Neural progenitor cell (in vitro differentiated cells): ENCODE data around the gene FLAD1. TPM values are rescaled to one million over a fixed set of nuclear protein-coding genes. Genes with fewer than 3 reads are reported as not detected.

Experiments
- DNase-seq: peaks from one replicate; pipeline ENCODE4 v3.0.0-alpha.2; 2016; ENCODE audit warnings: low spot score
- H2AFZ ChIP-seq: fragments of 200-600 bp; sonication (generic); replicated peaks from 2 replicates; pipeline ENCODE4 v1.6.1; 2016; ENCODE audit warnings: antibody characterized with exemption
- H3F3A ChIP-seq: fragments of 200-600 bp; sonication (generic); 2 replicates; pipeline ENCODE4 v1.6.1; 2016; ENCODE audit warnings: antibody characterized with exemption, low read depth
- H3K27ac ChIP-seq: fragments of 200-600 bp; sonication (generic); 2 replicates; pipeline ENCODE4 v1.5.1; 2016; ENCODE audit warnings: mild to moderate bottlenecking
- H3K27me3 ChIP-seq: fragments of 200-600 bp; sonication (generic); 2 replicates; pipeline ENCODE4 v1.6.1; 2016; ENCODE audit warnings: mild to moderate bottlenecking, moderate library complexity
- H3K36me3 ChIP-seq: fragments of 200-600 bp; sonication (generic); 2 replicates; pipeline ENCODE4 v1.5.1; 2016
- H3K4me1 ChIP-seq: fragments of 200-600 bp; sonication (generic); 2 replicates; pipeline ENCODE4 v1.6.1; 2016; ENCODE audit warnings: mixed run types
- H3K4me2 ChIP-seq: fragments of 200-600 bp; sonication (generic); 2 replicates; pipeline ENCODE4 v1.6.1; 2016
- H3K4me3 ChIP-seq: fragments of 200-600 bp; sonication (generic); 2 replicates; pipeline ENCODE4 v1.5.1; 2016
- H3K79me2 ChIP-seq: fragments of 200-600 bp; sonication (generic); 2 replicates; pipeline ENCODE4 v1.6.1; 2016; ENCODE audit warnings: low read depth
- H3K9ac ChIP-seq: fragments of 200-600 bp; sonication (generic); 2 replicates; pipeline ENCODE4 v1.6.1; 2016
- H3K9me3 ChIP-seq: fragments of 200-600 bp; sonication (generic); 2 replicates; pipeline ENCODE4 v1.5.1; 2016; ENCODE audit warnings: low read depth
- H4K20me1 ChIP-seq: fragments of 200-600 bp; sonication (generic); 2 replicates; pipeline ENCODE4 v1.6.1; 2016; ENCODE audit warnings: low read depth
- H3K27ac Mint-ChIP-seq: 3 replicates; pipeline ENCODE4 v1.8.0; 2021; ENCODE audit warnings: mixed read lengths
- H3K27me3 Mint-ChIP-seq: 2 replicates; pipeline ENCODE4 v1.8.0; 2022; ENCODE audit warnings: low read depth, mild to moderate bottlenecking, inconsistent platforms, moderate library complexity, mixed read lengths; ENCODE audit not compliant: insufficient read depth
- H3K36me3 Mint-ChIP-seq: 3 replicates; pipeline ENCODE4 v1.8.0; 2021; ENCODE audit warnings: mixed read lengths
- H3K4me1 Mint-ChIP-seq: 3 replicates; pipeline ENCODE4 v1.8.0; 2021; ENCODE audit warnings: mixed read lengths
- H3K4me3 Mint-ChIP-seq: 3 replicates; pipeline ENCODE4 v1.8.0; 2021; ENCODE audit warnings: mild to moderate bottlenecking, moderate library complexity, mixed read lengths
- H3K9me3 Mint-ChIP-seq: 3 replicates; pipeline ENCODE4 v1.8.0; 2020; ENCODE audit warnings: mixed read lengths
- EZH2 ChIP-seq: fragments of 200-600 bp; sonication (generic); IDR thresholded peaks from 2 replicates; pipeline ENCODE4 v1.6.1; 2017; ENCODE audit warnings: antibody characterized with exemption, mild to moderate bottlenecking, moderate library complexity
- EZH2phosphoT487 ChIP-seq: fragments of 200-600 bp; sonication (generic); IDR thresholded peaks from 2 replicates; pipeline ENCODE4 v1.6.1; 2017; ENCODE audit warnings: antibody characterized with exemption
- total RNA-seq: library from RNA; depleted of rRNA; stranded (reverse); fragments of >200 nt; gene quantifications from 2 replicates; pipeline ENCODE4 v1.2.3, GENCODE V29; 2015; ENCODE audit warnings: low replicate concordance
- TF ChIP-seq, protein P1 (sequence below): fragments of 200-600 bp; sonication (generic); IDR thresholded peaks from 2 replicates; pipeline ENCODE4 v1.5.1; 2017; ENCODE audit warnings: antibody characterized with exemption, mild to moderate bottlenecking

FLAD1 gene
- total RNA-seq, 1 donor from 2014 or later: 19.3 TPM

DNA sequence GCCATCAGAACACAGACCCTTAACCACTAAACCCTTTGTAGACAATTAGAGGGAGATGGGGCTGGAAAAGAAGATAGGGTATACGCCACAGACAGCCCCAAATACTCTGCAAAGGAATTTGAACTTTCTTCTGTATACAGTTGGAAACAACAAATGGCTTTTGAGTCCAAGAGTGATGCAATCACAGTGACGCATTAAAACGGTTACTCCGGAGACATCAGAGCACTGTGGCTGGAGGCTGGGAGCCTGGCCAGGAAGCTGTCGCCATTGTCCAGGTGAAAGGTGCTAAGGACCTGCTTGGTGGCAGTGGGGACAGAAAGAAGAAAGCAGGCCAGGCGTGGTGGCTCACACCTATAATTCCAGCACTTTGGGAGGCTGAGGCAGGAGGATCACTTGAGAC lies 4.2 kb downstream of the FLAD1 start:
- H3K27me3 ChIP-seq: no peaks in the 10 kb centered on the region
- H3K4me1 ChIP-seq: peaks cover 14% of the 10 kb centered on the region
- no peak overlapping the region for H3K27ac ChIP-seq
- TF ChIP-seq EZH2 (no peak), EZH2phosphoT487 (no peak)
- TF ChIP-seq, protein P1, sequence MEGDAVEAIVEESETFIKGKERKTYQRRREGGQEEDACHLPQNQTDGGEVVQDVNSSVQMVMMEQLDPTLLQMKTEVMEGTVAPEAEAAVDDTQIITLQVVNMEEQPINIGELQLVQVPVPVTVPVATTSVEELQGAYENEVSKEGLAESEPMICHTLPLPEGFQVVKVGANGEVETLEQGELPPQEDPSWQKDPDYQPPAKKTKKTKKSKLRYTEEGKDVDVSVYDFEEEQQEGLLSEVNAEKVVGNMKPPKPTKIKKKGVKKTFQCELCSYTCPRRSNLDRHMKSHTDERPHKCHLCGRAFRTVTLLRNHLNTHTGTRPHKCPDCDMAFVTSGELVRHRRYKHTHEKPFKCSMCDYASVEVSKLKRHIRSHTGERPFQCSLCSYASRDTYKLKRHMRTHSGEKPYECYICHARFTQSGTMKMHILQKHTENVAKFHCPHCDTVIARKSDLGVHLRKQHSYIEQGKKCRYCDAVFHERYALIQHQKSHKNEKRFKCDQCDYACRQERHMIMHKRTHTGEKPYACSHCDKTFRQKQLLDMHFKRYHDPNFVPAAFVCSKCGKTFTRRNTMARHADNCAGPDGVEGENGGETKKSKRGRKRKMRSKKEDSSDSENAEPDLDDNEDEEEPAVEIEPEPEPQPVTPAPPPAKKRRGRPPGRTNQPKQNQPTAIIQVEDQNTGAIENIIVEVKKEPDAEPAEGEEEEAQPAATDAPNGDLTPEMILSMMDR: no peak
- H3K36me3 ChIP-seq: peaks cover 3% of the 10 kb centered on the region
- H3K36me3 Mint-ChIP-seq: peaks cover 12% of the 10 kb centered on the region
- no peaks in the 10 kb centered on the region for H3K9me3 ChIP-seq
- H2AFZ ChIP-seq: no peak overlapping the region
- H3K9me3 Mint-ChIP-seq: no peaks in the 10 kb centered on the region
- H3F3A ChIP-seq: peaks cover 9% of the 10 kb centered on the region
- peaks cover 25% of the 10 kb centered on the region for H4K20me1 ChIP-seq
- H3K4me1 Mint-ChIP-seq: peaks cover 7% of the 10 kb centered on the region
- peaks cover 68% of the 10 kb centered on the region for H3K79me2 ChIP-seq
- H3K27me3 Mint-ChIP-seq: peaks cover 11% of the 10 kb centered on the region
- no peak overlapping the region for H3K4me3 Mint-ChIP-seq
- no peak overlapping the region for H3K27ac Mint-ChIP-seq
- H3K4me2 ChIP-seq: no peak overlapping the region
- no peak overlapping the region for H3K9ac ChIP-seq
- DNase-seq: no peak
- no peak overlapping the region for H3K4me3 ChIP-seq

GRCh38 chr1:154988058-154988954 lies 5.2 kb downstream of the FLAD1 start:
- H3F3A ChIP-seq: peaks cover 6% of the 10 kb centered on the region
- H3K4me1 ChIP-seq: peaks cover 9% of the 10 kb centered on the region
- no peaks in the 10 kb centered on the region for H3K9me3 ChIP-seq
- Mint-ChIP-seq H3K4me3 (peak overlapping the region; percentile 66), H3K36me3 (peaks cover 13% of the 10 kb centered on the region), H3K27me3 (peaks cover 17% of the 10 kb centered on the region), H3K27ac (no peak overlapping the region), H3K9me3 (no peaks in the 10 kb centered on the region), H3K4me1 (peaks cover 12% of the 10 kb centered on the region)
- H3K4me2 ChIP-seq: no peak overlapping the region
- no peak overlapping the region for H3K9ac ChIP-seq
- no peak for DNase-seq
- peaks cover 25% of the 10 kb centered on the region for H4K20me1 ChIP-seq
- no peak overlapping the region for H2AFZ ChIP-seq
- peaks cover 62% of the 10 kb centered on the region for H3K79me2 ChIP-seq
- no peak for TF ChIP-seq EZH2
- no peak for TF ChIP-seq EZH2phosphoT487
- TF ChIP-seq, protein P1: no peak
- H3K36me3 ChIP-seq: peaks cover 3% of the 10 kb centered on the region
- no peak overlapping the region for H3K27ac ChIP-seq
- no peak overlapping the region for H3K4me3 ChIP-seq
- H3K27me3 ChIP-seq: no peaks in the 10 kb centered on the region

DNA sequence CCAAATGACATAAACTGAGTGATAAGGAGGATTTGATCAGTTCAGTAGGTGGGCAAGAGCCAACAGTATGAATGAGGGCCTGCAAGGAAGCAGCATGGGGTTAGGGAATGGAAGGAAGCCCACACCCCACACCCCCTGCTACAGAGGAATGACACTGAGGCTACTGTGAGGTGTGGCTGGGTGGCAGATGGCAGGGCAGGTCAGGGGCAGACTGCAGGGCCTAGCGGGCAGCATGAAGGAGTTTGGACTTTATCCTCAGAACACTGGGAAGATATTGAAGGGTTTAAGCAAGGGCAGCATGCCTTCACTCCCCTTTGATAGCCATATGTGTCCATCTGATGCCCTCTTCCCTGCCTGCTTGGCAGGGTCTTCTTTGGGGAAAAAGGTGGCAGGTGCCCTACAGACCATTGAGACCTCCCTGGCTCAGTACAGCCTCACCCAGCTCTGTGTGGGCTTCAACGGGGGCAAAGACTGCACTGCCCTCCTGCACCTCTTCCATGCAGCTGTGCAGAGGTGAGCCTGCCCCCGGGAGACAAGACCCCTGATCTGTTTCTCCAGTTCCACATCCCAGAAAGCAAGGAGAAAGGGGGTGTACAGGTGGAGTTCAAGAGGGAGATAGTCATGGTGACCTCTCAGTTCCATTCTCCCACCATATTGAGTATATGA lies 6.2 kb downstream of the FLAD1 start:
- peaks cover 19% of the 10 kb centered on the region for H3K27me3 Mint-ChIP-seq
- H3K27ac ChIP-seq: no peak overlapping the region
- peaks cover 13% of the 10 kb centered on the region for H3K36me3 Mint-ChIP-seq
- peaks cover 3% of the 10 kb centered on the region for H3K36me3 ChIP-seq
- no peak overlapping the region for H3K4me3 Mint-ChIP-seq
- H3K4me2 ChIP-seq: no peak overlapping the region
- no peak overlapping the region for H3K27ac Mint-ChIP-seq
- no peak overlapping the region for H2AFZ ChIP-seq
- DNase-seq: no peak
- H3K9me3 Mint-ChIP-seq: no peaks in the 10 kb centered on the region
- no peak overlapping the region for H3K4me3 ChIP-seq
- no peak overlapping the region for H3K9ac ChIP-seq
- no peaks in the 10 kb centered on the region for H3K27me3 ChIP-seq
- H3K79me2 ChIP-seq: peaks cover 52% of the 10 kb centered on the region
- TF ChIP-seq EZH2phosphoT487 (no peak), EZH2 (no peak)
- H3F3A ChIP-seq: peaks cover 9% of the 10 kb centered on the region
- no peaks in the 10 kb centered on the region for H3K9me3 ChIP-seq
- H4K20me1 ChIP-seq: peaks cover 25% of the 10 kb centered on the region
- peaks cover 5% of the 10 kb centered on the region for H3K4me1 ChIP-seq
- H3K4me1 Mint-ChIP-seq: peaks cover 13% of the 10 kb centered on the region
